Mesenchymal stem cell (in vitro differentiated cells and primary cell): ENCODE data around the gene VEGFA.

Source experiments
- DNase-seq: peaks from one replicate; pipeline ENCODE4 v3.0.0-alpha.2; 2013
- H2AFZ ChIP-seq: one replicate; pipeline ENCODE4 v1.6.1; 2013; ENCODE audit warnings: low read depth, mild to moderate bottlenecking, control low read depth, inconsistent platforms, low read length, moderate library complexity
- H2AK5ac ChIP-seq: 2 replicates; pipeline ENCODE4 v1.6.1; 2013; ENCODE audit warnings: low read length, moderate library complexity, mild to moderate bottlenecking, inconsistent platforms; ENCODE audit not compliant: severe bottlenecking
- H2BK120ac ChIP-seq: one replicate; pipeline ENCODE4 v1.6.1; 2013; ENCODE audit warnings: low read depth, mild to moderate bottlenecking, inconsistent platforms, low read length, moderate library complexity
- H2BK12ac ChIP-seq, 2 experiments: one replicate each; pipeline ENCODE4 v1.6.1; 2013; ENCODE audit warnings: inconsistent platforms in 2 of 2, low read length in 2 of 2, mild to moderate bottlenecking in 2 of 2, moderate library complexity in 2 of 2, control low read depth in 1 of 2
- H2BK15ac ChIP-seq: one replicate; pipeline ENCODE4 v1.6.1; 2013; ENCODE audit warnings: mild to moderate bottlenecking, low read depth, inconsistent platforms; ENCODE audit not compliant: poor library complexity, severe bottlenecking
- H2BK5ac ChIP-seq: 2 replicates; pipeline ENCODE4 v1.6.1; 2013; ENCODE audit warnings: low read depth, mild to moderate bottlenecking, low read length, control low read depth, inconsistent platforms; ENCODE audit not compliant: poor library complexity, severe bottlenecking
- H3K14ac ChIP-seq, 2 experiments: one replicate each; pipeline ENCODE4 v1.6.1; 2013; ENCODE audit warnings: inconsistent platforms in 2 of 2, low read length in 2 of 2, control low read depth in 1 of 2, mild to moderate bottlenecking in 1 of 2, moderate library complexity in 1 of 2
- H3K18ac ChIP-seq, 2 experiments: one replicate each; pipeline ENCODE4 v1.6.1; 2013; ENCODE audit warnings: inconsistent platforms in 2 of 2, low read length in 2 of 2, control low read depth in 1 of 2, low read depth in 1 of 2, mild to moderate bottlenecking in 1 of 2
- H3K23ac ChIP-seq, 2 experiments: one replicate each; pipeline ENCODE4 v1.6.1; 2013; ENCODE audit warnings: inconsistent platforms in 2 of 2, low read length in 2 of 2, mild to moderate bottlenecking in 2 of 2, moderate library complexity in 2 of 2, control low read depth in 1 of 2
- H3K27ac ChIP-seq: 2 replicates; pipeline ENCODE4 v1.5.1; 2013; ENCODE audit warnings: mild to moderate bottlenecking, moderate library complexity, low read length, control low read depth, inconsistent platforms; ENCODE audit not compliant: poor library complexity, severe bottlenecking
- H3K27me3 ChIP-seq, 2 experiments: 2 replicates each; pipeline versions ENCODE4 v1.6.1 to v1.7.0; 2013; ENCODE audit warnings: low read length in 2 of 2, mild to moderate bottlenecking in 2 of 2, moderate library complexity in 2 of 2, control low read depth in 1 of 2, inconsistent platforms in 1 of 2; ENCODE audit not compliant: control insufficient read depth in 1 of 2, insufficient read depth in 1 of 2
- H3K36me3 ChIP-seq, 2 experiments: 2 replicates each; pipeline versions ENCODE4 v1.6.1 to v1.7.0; 2013; ENCODE audit warnings: low read length in 2 of 2, control low read depth in 1 of 2, inconsistent platforms in 1 of 2, low read depth in 1 of 2, mild to moderate bottlenecking in 1 of 2; ENCODE audit not compliant: insufficient read depth in 2 of 2, control insufficient read depth in 1 of 2
- H3K4ac ChIP-seq, 2 experiments: one replicate each; pipeline ENCODE4 v1.6.1; 2013; ENCODE audit warnings: inconsistent platforms in 2 of 2, low read length in 2 of 2, mild to moderate bottlenecking in 2 of 2, moderate library complexity in 2 of 2, control low read depth in 1 of 2, low read depth in 1 of 2
- H3K4me1 ChIP-seq: 2 replicates; pipeline ENCODE4 v1.6.1; 2013; ENCODE audit warnings: low read depth, low read length, control low read depth; ENCODE audit not compliant: control insufficient read depth, insufficient read depth
- H3K4me2 ChIP-seq: 2 replicates; pipeline ENCODE4 v1.6.1; 2013; ENCODE audit warnings: low read length, mild to moderate bottlenecking, inconsistent platforms; ENCODE audit not compliant: poor library complexity, severe bottlenecking
- H3K4me3 ChIP-seq, 2 experiments: 2 replicates each; pipeline versions ENCODE4 v1.5.1 to v1.7.0; 2013; ENCODE audit warnings: low read length in 2 of 2, mild to moderate bottlenecking in 2 of 2, control low read depth in 1 of 2, low read depth in 1 of 2; ENCODE audit not compliant: insufficient read depth in 1 of 2
- H3K79me1 ChIP-seq: replicated peaks from 2 replicates; pipeline ENCODE4 v1.6.1; 2013; ENCODE audit warnings: mild to moderate bottlenecking, control low read depth, low read length, inconsistent platforms; ENCODE audit not compliant: poor library complexity, severe bottlenecking
- H3K9ac ChIP-seq: 2 replicates; pipeline ENCODE4 v1.7.0; 2013; ENCODE audit warnings: mild to moderate bottlenecking, low read length, moderate library complexity
- H3K9me3 ChIP-seq: 2 replicates; pipeline ENCODE4 v1.7.0; 2013; ENCODE audit warnings: mild to moderate bottlenecking, low read length; ENCODE audit not compliant: control insufficient read depth
- H4K8ac ChIP-seq: one replicate; pipeline ENCODE4 v1.6.1; 2013; ENCODE audit warnings: inconsistent platforms, mild to moderate bottlenecking, low read length, moderate library complexity
- H4K91ac ChIP-seq: one replicate; pipeline ENCODE4 v1.6.1; 2013; ENCODE audit warnings: mild to moderate bottlenecking, low read length, inconsistent platforms
- WGBS: methylation state at CpG from one replicate; pipeline ENCODE4 v1.1.7; 2013; ENCODE audit warnings: mixed read lengths; 5-methylcytosine and 5-hydroxymethylcytosine counted together

VEGFA gene

GRCh38 chr6:43799551-43800297 lies 29.7 kb downstream of the VEGFA start:
- DNase-seq = no peak
- no peak overlapping the region for H3K27ac ChIP-seq
- peak overlapping the region; percentile 34 to 79 for H2BK12ac ChIP-seq
- H3K79me1 ChIP-seq = no peaks in the 10 kb centered on the region
- H3K4me2 ChIP-seq = no peak overlapping the region
- H2BK120ac ChIP-seq = no peak overlapping the region
- H3K23ac ChIP-seq = no peak overlapping the region
- H2AFZ ChIP-seq = no peak overlapping the region
- H2BK5ac ChIP-seq = no peak overlapping the region
- peak overlapping the region; percentile 39 for H2BK15ac ChIP-seq
- no peak overlapping the region for H3K4me3 ChIP-seq
- H3K4ac ChIP-seq = peak overlapping the region in 1 of 2 experiments; percentile 82
- no peaks in the 10 kb centered on the region for H3K9me3 ChIP-seq
- H2AK5ac ChIP-seq = no peak overlapping the region
- peaks cover 17% of the 10 kb centered on the region for H3K4me1 ChIP-seq
- 97% methylated on average over 6 of the region's 6 CpGs for WGBS
- no peaks in the 10 kb centered on the region for H3K36me3 ChIP-seq
- H3K27me3 ChIP-seq = no peaks in the 10 kb centered on the region
- H3K18ac ChIP-seq = peak overlapping the region; percentile 2 to 95
- peak overlapping the region; percentile 19 for H4K91ac ChIP-seq
- H4K8ac ChIP-seq = peak overlapping the region; percentile 20
- H3K9ac ChIP-seq = no peak overlapping the region
- H3K14ac ChIP-seq = peak overlapping the region in 1 of 2 experiments; percentile 35

GRCh38 chr6:43800298-43800623 lies 30.2 kb downstream of the VEGFA start:
- Histone ChIP-seq H3K4me3 (no peak overlapping the region), H3K36me3 (no peaks in the 10 kb centered on the region), H3K4ac (no peak overlapping the region), H2BK12ac (peak overlapping the region in 1 of 2 experiments; percentile 79), H3K9ac (no peak overlapping the region), H2BK5ac (no peak overlapping the region), H3K9me3 (no peaks in the 10 kb centered on the region), H3K4me2 (no peak overlapping the region), H4K91ac (no peak overlapping the region), H2BK120ac (no peak overlapping the region), H3K27ac (no peak overlapping the region), H2AFZ (no peak overlapping the region), H3K4me1 (peaks cover 17% of the 10 kb centered on the region), H3K23ac (no peak overlapping the region), H2BK15ac (no peak overlapping the region), H3K18ac (no peak overlapping the region), H4K8ac (no peak overlapping the region), H3K14ac (no peak overlapping the region), H3K27me3 (no peaks in the 10 kb centered on the region), H3K79me1 (no peaks in the 10 kb centered on the region), H2AK5ac (no peak overlapping the region)
- no peak for DNase-seq
- 90% methylated on average over 3 of the region's 3 CpGs for WGBS

- no peak overlapping the region for H2AK5ac ChIP-seq
- no peak overlapping the region for H3K23ac ChIP-seq
- H3K4me1 ChIP-seq = peaks cover 19% of the 10 kb centered on the region
- H2BK5ac ChIP-seq = no peak overlapping the region
- H2BK12ac ChIP-seq = no peak overlapping the region
- peak overlapping the region; percentile 83 for H2BK15ac ChIP-seq
- H3K14ac ChIP-seq = peak overlapping the region in 1 of 2 experiments; percentile 56
- H3K36me3 ChIP-seq = no peaks in the 10 kb centered on the region
- no peak overlapping the region for H4K8ac ChIP-seq
- no peak overlapping the region for H3K4me3 ChIP-seq
- WGBS = 92% methylated on average over 8 of the region's 10 CpGs
- peak overlapping the region in 1 of 2 experiments; percentile 28 for H3K18ac ChIP-seq
- H3K9me3 ChIP-seq = no peaks in the 10 kb centered on the region
- H3K27me3 ChIP-seq = no peaks in the 10 kb centered on the region
- H4K91ac ChIP-seq = no peak overlapping the region
- no peak overlapping the region for H2AFZ ChIP-seq
- H3K4ac ChIP-seq = no peak overlapping the region
- H2BK120ac ChIP-seq = no peak overlapping the region
- no peak overlapping the region for H3K9ac ChIP-seq
- no peak overlapping the region for H3K4me2 ChIP-seq
- no peaks in the 10 kb centered on the region for H3K79me1 ChIP-seq
- DNase-seq = no peak
- no peak overlapping the region for H3K27ac ChIP-seq
Measured at GRCh38 chr6:43800746-43801494, 30.9 kb downstream of the VEGFA start.

- no peak overlapping the region for H3K23ac ChIP-seq
- no peak overlapping the region for H3K4me3 ChIP-seq
- 96% methylated on average over 12 of the region's 16 CpGs for WGBS
- no peak overlapping the region for H3K4me2 ChIP-seq
- no peak overlapping the region for H3K9ac ChIP-seq
- H4K91ac ChIP-seq = no peak overlapping the region
- no peak overlapping the region for H3K27ac ChIP-seq
- peak overlapping the region in 1 of 2 experiments; percentile 58 for H3K14ac ChIP-seq
- no peak overlapping the region for H2BK5ac ChIP-seq
- H3K9me3 ChIP-seq = no peaks in the 10 kb centered on the region
- peaks cover 26% of the 10 kb centered on the region for H3K4me1 ChIP-seq
- H2BK12ac ChIP-seq = peak overlapping the region in 1 of 2 experiments; percentile 97
- no peak overlapping the region for H4K8ac ChIP-seq
- DNase-seq = no peak
- H3K36me3 ChIP-seq = no peaks in the 10 kb centered on the region
- H3K27me3 ChIP-seq = peaks cover 0 to 3% of the 10 kb centered on the region in 2 experiments
- H2BK15ac ChIP-seq = peak overlapping the region; percentile 83
- H3K79me1 ChIP-seq = no peaks in the 10 kb centered on the region
- H2AK5ac ChIP-seq = no peak overlapping the region
- peak overlapping the region in 1 of 2 experiments; percentile 74 for H3K18ac ChIP-seq
- H2BK120ac ChIP-seq = no peak overlapping the region
- peak overlapping the region in 1 of 2 experiments; percentile 75 for H3K4ac ChIP-seq
- H2AFZ ChIP-seq = no peak overlapping the region
Measured at GRCh38 chr6:43801495-43802181, 31.6 kb downstream of the VEGFA start.
